ENCODE measurements around the gene DPEP3.

- TF ChIP-seq, protein P1, sequence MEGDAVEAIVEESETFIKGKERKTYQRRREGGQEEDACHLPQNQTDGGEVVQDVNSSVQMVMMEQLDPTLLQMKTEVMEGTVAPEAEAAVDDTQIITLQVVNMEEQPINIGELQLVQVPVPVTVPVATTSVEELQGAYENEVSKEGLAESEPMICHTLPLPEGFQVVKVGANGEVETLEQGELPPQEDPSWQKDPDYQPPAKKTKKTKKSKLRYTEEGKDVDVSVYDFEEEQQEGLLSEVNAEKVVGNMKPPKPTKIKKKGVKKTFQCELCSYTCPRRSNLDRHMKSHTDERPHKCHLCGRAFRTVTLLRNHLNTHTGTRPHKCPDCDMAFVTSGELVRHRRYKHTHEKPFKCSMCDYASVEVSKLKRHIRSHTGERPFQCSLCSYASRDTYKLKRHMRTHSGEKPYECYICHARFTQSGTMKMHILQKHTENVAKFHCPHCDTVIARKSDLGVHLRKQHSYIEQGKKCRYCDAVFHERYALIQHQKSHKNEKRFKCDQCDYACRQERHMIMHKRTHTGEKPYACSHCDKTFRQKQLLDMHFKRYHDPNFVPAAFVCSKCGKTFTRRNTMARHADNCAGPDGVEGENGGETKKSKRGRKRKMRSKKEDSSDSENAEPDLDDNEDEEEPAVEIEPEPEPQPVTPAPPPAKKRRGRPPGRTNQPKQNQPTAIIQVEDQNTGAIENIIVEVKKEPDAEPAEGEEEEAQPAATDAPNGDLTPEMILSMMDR (IDR thresholded peaks at IDR 0.05; ENCODE audit: poor library complexity) = no peak
- TF ChIP-seq EZH2phosphoT487 (IDR thresholded peaks at IDR 0.05; ENCODE audit: low read depth, severe bottlenecking, unreplicated experiment) = no peak
Observed at GRCh38 chr16:67959536-67960329, 20.6 kb downstream of the DPEP3 start.
